Ishikawa (cell line): ENCODE results near the gene GSK3B.

Experiments
- CEBPB ChIP-seq: IDR thresholded peaks from 2 replicates; pipeline ENCODE4 v1.6.1; 2012
- CREB1 ChIP-seq: IDR thresholded peaks from 2 replicates; pipeline ENCODE4 v1.6.1; 2012; ENCODE audit warnings: low read depth
- EGR1 ChIP-seq: IDR thresholded peaks from 2 replicates; pipeline ENCODE4 v1.6.1; 2012
- EP300 ChIP-seq: IDR thresholded peaks from 2 replicates; pipeline ENCODE4 v1.6.1; 2012; ENCODE audit warnings: borderline replicate concordance
- FOXM1 ChIP-seq: IDR thresholded peaks from 2 replicates; pipeline ENCODE4 v1.6.1; 2012; ENCODE audit warnings: low read depth, borderline replicate concordance
- NFIC ChIP-seq: IDR thresholded peaks from 2 replicates; pipeline ENCODE4 v1.6.1; 2012
- RAD21 ChIP-seq: IDR thresholded peaks from 2 replicates; pipeline ENCODE4 v1.6.1; 2012; ENCODE audit warnings: low read depth
- TAF1 ChIP-seq: IDR thresholded peaks from 2 replicates; pipeline ENCODE4 v1.6.1; 2012; ENCODE audit warnings: low read depth, mild to moderate bottlenecking
- TCF12 ChIP-seq: IDR thresholded peaks from 2 replicates; pipeline ENCODE4 v1.6.1; 2012; ENCODE audit warnings: low read depth
- TEAD4 ChIP-seq: IDR thresholded peaks from 2 replicates; pipeline ENCODE4 v1.6.1; 2012
- YY1 ChIP-seq: IDR thresholded peaks from 2 replicates; pipeline ENCODE4 v1.6.1; 2012; ENCODE audit warnings: low read depth
- ZBTB7A ChIP-seq: IDR thresholded peaks from 2 replicates; pipeline ENCODE4 v1.6.1; 2012; ENCODE audit warnings: low read depth
- TF ChIP-seq, protein P1 (sequence below): IDR thresholded peaks from 2 replicates; pipeline ENCODE4 v1.6.1; 2012
- TF ChIP-seq, protein P2 (sequence below): IDR thresholded peaks from 2 replicates; pipeline ENCODE4 v1.6.1; 2012; ENCODE audit warnings: low read depth, mild to moderate bottlenecking
- TF ChIP-seq, protein P3 (sequence below): IDR thresholded peaks from 2 replicates; pipeline ENCODE4 v1.6.1; 2012

GSK3B gene

DNA sequence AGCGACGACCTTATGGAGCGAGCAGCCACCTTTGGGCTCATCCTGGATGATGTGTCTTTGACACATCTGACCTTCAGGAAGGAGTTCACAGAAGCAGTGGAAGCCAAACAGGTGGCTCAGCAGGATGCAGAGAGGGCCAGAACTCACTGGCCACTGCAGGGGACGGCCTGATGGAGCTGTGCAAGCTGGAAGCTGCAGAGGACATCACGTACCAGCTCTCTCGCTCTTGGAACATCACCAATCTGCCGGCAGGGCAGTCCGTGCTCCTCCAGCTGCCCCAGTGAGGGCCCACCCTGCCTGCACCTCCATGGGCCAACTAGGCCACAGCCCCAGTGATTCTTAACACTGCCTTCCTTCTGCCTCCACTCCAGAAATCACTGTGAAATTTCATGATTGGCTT lies 302.0 kb downstream of the GSK3B start:
- TF ChIP-seq, protein P1, sequence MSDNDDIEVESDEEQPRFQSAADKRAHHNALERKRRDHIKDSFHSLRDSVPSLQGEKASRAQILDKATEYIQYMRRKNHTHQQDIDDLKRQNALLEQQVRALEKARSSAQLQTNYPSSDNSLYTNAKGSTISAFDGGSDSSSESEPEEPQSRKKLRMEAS: no peak
- no peak for TF ChIP-seq NFIC
- TF ChIP-seq CREB1: no peak
- TF ChIP-seq YY1: no peak
- no peak for TF ChIP-seq ZBTB7A
- TF ChIP-seq CEBPB: no peak

DNA sequence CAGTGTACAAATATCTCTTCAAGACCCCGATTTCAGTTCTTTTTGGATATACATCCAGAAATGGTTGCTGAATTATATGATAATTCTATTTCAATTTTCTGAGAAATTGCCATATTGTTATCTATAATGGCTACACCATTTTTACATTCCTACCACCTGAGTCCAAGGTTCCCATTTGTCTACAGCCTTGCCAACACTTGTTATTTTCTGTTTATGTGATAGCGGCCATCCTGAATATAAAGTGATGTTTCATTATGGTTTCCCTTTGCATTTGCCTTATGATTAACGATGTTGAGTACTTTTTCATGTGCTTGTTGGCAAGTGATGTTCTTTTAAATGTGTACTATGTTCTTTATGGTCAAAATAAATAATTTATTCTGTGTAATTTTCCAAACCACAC lies 303.9 kb downstream of the GSK3B start:
- TF ChIP-seq FOXM1: no peak
- TF ChIP-seq, protein P1: no peak
- no peak for TF ChIP-seq CEBPB

DNA sequence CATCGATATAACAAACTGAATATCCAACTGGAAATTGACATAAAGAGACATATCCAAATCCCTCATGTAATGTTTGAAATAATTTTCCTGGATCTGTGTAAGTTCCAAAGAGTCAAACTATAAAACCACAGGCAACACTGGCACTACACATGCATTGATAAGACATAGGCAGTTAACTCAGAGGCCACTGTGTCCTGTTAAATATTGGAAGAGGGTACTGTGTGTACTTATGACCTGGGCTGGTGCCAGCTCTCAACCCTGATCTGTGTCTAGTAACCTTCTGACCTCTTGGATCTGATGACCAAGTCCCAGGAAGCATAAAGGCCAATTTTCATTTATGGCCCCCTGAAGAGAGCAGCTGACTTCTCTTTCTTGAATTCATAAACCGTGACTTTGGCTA lies 307.8 kb downstream of the GSK3B start:
- TF ChIP-seq FOXM1: no peak
- no peak for TF ChIP-seq EGR1
- no peak for TF ChIP-seq TAF1
- no peak for TF ChIP-seq RAD21
- TF ChIP-seq, protein P2, sequence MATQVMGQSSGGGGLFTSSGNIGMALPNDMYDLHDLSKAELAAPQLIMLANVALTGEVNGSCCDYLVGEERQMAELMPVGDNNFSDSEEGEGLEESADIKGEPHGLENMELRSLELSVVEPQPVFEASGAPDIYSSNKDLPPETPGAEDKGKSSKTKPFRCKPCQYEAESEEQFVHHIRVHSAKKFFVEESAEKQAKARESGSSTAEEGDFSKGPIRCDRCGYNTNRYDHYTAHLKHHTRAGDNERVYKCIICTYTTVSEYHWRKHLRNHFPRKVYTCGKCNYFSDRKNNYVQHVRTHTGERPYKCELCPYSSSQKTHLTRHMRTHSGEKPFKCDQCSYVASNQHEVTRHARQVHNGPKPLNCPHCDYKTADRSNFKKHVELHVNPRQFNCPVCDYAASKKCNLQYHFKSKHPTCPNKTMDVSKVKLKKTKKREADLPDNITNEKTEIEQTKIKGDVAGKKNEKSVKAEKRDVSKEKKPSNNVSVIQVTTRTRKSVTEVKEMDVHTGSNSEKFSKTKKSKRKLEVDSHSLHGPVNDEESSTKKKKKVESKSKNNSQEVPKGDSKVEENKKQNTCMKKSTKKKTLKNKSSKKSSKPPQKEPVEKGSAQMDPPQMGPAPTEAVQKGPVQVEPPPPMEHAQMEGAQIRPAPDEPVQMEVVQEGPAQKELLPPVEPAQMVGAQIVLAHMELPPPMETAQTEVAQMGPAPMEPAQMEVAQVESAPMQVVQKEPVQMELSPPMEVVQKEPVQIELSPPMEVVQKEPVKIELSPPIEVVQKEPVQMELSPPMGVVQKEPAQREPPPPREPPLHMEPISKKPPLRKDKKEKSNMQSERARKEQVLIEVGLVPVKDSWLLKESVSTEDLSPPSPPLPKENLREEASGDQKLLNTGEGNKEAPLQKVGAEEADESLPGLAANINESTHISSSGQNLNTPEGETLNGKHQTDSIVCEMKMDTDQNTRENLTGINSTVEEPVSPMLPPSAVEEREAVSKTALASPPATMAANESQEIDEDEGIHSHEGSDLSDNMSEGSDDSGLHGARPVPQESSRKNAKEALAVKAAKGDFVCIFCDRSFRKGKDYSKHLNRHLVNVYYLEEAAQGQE: no peak
- no peak for TF ChIP-seq ZBTB7A
- no peak for TF ChIP-seq CREB1
- TF ChIP-seq, protein P1: no peak
- no peak for TF ChIP-seq YY1
- TF ChIP-seq, protein P3, sequence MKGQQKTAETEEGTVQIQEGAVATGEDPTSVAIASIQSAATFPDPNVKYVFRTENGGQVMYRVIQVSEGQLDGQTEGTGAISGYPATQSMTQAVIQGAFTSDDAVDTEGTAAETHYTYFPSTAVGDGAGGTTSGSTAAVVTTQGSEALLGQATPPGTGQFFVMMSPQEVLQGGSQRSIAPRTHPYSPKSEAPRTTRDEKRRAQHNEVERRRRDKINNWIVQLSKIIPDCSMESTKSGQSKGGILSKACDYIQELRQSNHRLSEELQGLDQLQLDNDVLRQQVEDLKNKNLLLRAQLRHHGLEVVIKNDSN: no peak
- no peak for TF ChIP-seq TCF12
- TF ChIP-seq TEAD4: no peak
- TF ChIP-seq CEBPB: no peak

DNA sequence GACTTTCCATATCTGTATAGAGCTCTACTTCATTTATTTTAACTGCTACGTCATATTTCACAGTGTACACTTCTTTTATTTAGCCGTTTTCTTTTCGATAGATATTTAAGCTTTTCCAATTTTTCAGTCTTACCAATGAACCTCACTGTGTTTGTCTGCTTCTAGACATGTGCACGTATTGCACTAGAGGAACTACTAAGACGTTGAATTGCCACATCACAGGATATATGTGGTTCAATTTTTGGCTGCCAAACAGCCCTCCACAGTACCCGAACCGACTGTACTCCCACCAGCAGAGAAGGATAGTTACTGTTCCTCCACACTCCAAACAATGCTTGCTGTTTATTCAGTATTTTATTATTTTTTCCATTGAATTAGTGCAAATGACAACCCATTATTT lies 310.4 kb downstream of the GSK3B start:
- TF ChIP-seq, protein P2: no peak

DNA sequence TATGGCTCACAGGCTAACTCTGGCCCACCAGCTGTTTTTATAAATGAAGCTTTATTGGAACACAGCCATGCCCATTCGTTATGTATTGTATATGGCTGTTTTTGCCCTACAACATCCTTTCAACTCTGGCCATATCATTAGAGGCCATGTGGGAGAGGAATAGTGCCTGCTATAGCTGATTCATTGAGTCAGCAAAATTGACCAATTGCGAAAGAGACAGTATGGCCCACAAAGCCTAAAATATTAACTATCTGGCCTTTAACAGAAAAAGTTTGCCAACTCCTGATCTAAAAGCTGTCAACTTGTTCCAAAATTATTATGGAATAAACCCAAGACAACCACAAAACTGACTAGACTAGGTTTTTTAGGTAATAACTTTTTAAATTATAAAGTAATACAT lies 311.0 kb downstream of the GSK3B start:
- no peak for TF ChIP-seq TCF12
- TF ChIP-seq CEBPB: no peak
- no peak for TF ChIP-seq TAF1
- no peak for TF ChIP-seq EGR1
- no peak for TF ChIP-seq RAD21
- TF ChIP-seq CREB1: no peak
- TF ChIP-seq YY1: no peak
- TF ChIP-seq EP300: no peak
- TF ChIP-seq ZBTB7A: no peak
- TF ChIP-seq TEAD4: no peak
- TF ChIP-seq FOXM1: no peak
- TF ChIP-seq NFIC: no peak
- TF ChIP-seq, protein P1: no peak
- TF ChIP-seq, protein P3: no peak
- TF ChIP-seq, protein P2: no peak
